GM20431 (cell line): Measurements from ENCODE around the gene NR3C2.

Experiments used
- in situ Hi-C: fragments of 300-500 bp; cut with MseI, MboI; formaldehyde crosslinking; loops from one replicate; pipeline ENCODE4 v1.15.0; 2020; ENCODE audit warnings: low sequenced_read_pairs; ENCODE audit not compliant: unreplicated experiment

Gene NR3C2

GRCh38 chr4:148441986-148442831, at the start of gene NR3C2:
TSS of gene NR3C2 (minus strand) at chr4:148442414.
- in situ Hi-C loops, result no loop called here

GRCh38 chr4:148487181-148487580, 45.0 kb upstream of the NR3C2 start:
- in situ Hi-C loops, result no loop called here

GRCh38 chr4:148481636-148482035, 39.4 kb upstream of the NR3C2 start:
- in situ Hi-C loops, result no loop called here

GRCh38 chr4:148477276-148477675, 35.1 kb upstream of the NR3C2 start:
- in situ Hi-C loops, result no loop called here

GRCh38 chr4:148469938-148470337, 27.7 kb upstream of the NR3C2 start:
- in situ Hi-C loops, result no loop called here

- in situ Hi-C loops, result no loop called here
Observed at GRCh38 chr4:148454835-148455234, 12.6 kb upstream of the NR3C2 start.

GRCh38 chr4:148453833-148454232, 11.6 kb upstream of the NR3C2 start:
- in situ Hi-C loops, result no loop called here

GRCh38 chr4:148452970-148453369, 10.8 kb upstream of the NR3C2 start:
- in situ Hi-C loops, result no loop called here

GRCh38 chr4:148449921-148450320, 7.7 kb upstream of the NR3C2 start:
- in situ Hi-C loops, result no loop called here

- in situ Hi-C loops, result no loop called here
Observed at GRCh38 chr4:148448141-148448540, 5.9 kb upstream of the NR3C2 start.

- in situ Hi-C loops, result no loop called here
Observed at GRCh38 chr4:148447681-148448080, 5.5 kb upstream of the NR3C2 start.

- in situ Hi-C loops, result no loop called here
Observed at GRCh38 chr4:148445860-148446330, 3.7 kb upstream of the NR3C2 start.

GRCh38 chr4:148445071-148445859, 3.1 kb upstream of the NR3C2 start:
- in situ Hi-C loops, result no loop called here

- in situ Hi-C loops, result no loop called here
Observed at GRCh38 chr4:148444296-148445070, 2.3 kb upstream of the NR3C2 start.

GRCh38 chr4:148443512-148444295, 1.5 kb upstream of the NR3C2 start:
- in situ Hi-C loops, result no loop called here

GRCh38 chr4:148442832-148443511, 758 bp upstream of the NR3C2 start:
- in situ Hi-C loops, result no loop called here

GRCh38 chr4:148441624-148441985, 609 bp downstream of the NR3C2 start:
- in situ Hi-C loops, result no loop called here

- in situ Hi-C loops, result no loop called here
Observed at GRCh38 chr4:148438047-148438446, 4.2 kb downstream of the NR3C2 start.

- in situ Hi-C loops, result no loop called here
Observed at GRCh38 chr4:148437439-148437838, 4.8 kb downstream of the NR3C2 start.
